GM23248 (cell line): ENCODE results near the gene PTEN.

Source experiments
- EZH2 ChIP-seq: fragments of 200-600 bp; sonication (generic); IDR thresholded peaks from 2 replicates; pipeline ENCODE4 v1.6.1; 2018; ENCODE audit warnings: antibody characterized with exemption, mild to moderate bottlenecking; ENCODE audit not compliant: insufficient read depth, poor library complexity, severe bottlenecking
- EZH2phosphoT487 ChIP-seq: fragments of 200-600 bp; sonication (generic); IDR thresholded peaks from 2 replicates; pipeline ENCODE4 v1.6.1; 2018; ENCODE audit warnings: antibody characterized with exemption, moderate library complexity, mild to moderate bottlenecking, low read depth; ENCODE audit not compliant: insufficient read depth

- TF ChIP-seq EZH2 (no peak), EZH2phosphoT487 (no peak)
Observed at GRCh38 chr10:87826653-87827052, 36.8 kb upstream of the PTEN start.
